Measurements from ENCODE around the gene PAOX.

The PAOX gene

GRCh38 chr10:133359972-133360610, 19.0 kb upstream of the PAOX start:
- peak overlapping the region; percentile 97 for H3K27ac ChIP-seq
- TF ChIP-seq ZFX (IDR thresholded peaks at IDR 0.05; ENCODE audit: borderline replicate concordance), result no peak
- TF ChIP-seq, protein P1, sequence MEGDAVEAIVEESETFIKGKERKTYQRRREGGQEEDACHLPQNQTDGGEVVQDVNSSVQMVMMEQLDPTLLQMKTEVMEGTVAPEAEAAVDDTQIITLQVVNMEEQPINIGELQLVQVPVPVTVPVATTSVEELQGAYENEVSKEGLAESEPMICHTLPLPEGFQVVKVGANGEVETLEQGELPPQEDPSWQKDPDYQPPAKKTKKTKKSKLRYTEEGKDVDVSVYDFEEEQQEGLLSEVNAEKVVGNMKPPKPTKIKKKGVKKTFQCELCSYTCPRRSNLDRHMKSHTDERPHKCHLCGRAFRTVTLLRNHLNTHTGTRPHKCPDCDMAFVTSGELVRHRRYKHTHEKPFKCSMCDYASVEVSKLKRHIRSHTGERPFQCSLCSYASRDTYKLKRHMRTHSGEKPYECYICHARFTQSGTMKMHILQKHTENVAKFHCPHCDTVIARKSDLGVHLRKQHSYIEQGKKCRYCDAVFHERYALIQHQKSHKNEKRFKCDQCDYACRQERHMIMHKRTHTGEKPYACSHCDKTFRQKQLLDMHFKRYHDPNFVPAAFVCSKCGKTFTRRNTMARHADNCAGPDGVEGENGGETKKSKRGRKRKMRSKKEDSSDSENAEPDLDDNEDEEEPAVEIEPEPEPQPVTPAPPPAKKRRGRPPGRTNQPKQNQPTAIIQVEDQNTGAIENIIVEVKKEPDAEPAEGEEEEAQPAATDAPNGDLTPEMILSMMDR (IDR thresholded peaks at IDR 0.05), result no peak

GRCh38 chr10:133361227-133361626, 17.8 kb upstream of the PAOX start:
- no peak for TF ChIP-seq ZFX (IDR thresholded peaks at IDR 0.05; ENCODE audit: borderline replicate concordance)
- TF ChIP-seq, protein P1 (IDR thresholded peaks at IDR 0.05), result no peak
- H3K27ac ChIP-seq, result peak overlapping the region; percentile 97

- TF ChIP-seq, protein P1 (IDR thresholded peaks at IDR 0.05), result no peak
- TF ChIP-seq ZFX (IDR thresholded peaks at IDR 0.05; ENCODE audit: borderline replicate concordance), result no peak
Observed at GRCh38 chr10:133361773-133362441, 17.2 kb upstream of the PAOX start.

DNA sequence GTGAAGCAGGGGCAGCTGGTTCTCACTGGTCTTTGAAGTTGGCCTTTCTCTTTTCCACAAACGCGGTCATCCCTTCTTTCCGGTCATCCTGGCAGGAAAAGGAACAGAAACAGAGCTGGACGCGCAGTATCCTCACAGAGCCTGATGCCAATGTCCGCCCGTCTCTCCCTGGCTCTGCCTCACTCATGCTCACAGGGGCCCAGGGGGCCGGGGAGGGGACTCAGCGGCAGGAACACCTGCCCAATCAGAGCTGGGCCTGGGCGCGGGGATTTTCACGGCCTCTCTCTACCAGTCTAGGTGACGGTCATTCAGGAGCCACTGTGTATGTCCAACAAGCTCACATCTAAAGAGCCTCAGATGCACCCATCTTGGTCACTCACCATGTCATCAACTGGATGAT, 16.2 kb upstream of the PAOX start:
- TF ChIP-seq, protein P1 (IDR thresholded peaks at IDR 0.05), result no peak
- no peak for TF ChIP-seq ZFX (IDR thresholded peaks at IDR 0.05; ENCODE audit: borderline replicate concordance)
- H3K27ac ChIP-seq, result peak overlapping the region; percentile 97; the same call in 1 of the 2 replicates

More at GRCh38 chr10:133361773-133362441, 17.2 kb upstream of the PAOX start:
- peak overlapping the region; percentile 97 for H3K27ac ChIP-seq

- H3K27ac ChIP-seq, result 0 out of 2 replicates have a peak overlapping the region, but pooled peaks have one; percentile 5
- TF ChIP-seq, protein P1 (IDR thresholded peaks at IDR 0.05), result no peak
- no peak for TF ChIP-seq ZFX (IDR thresholded peaks at IDR 0.05; ENCODE audit: borderline replicate concordance)
Observed at GRCh38 chr10:133364645-133365431, 14.2 kb upstream of the PAOX start.

DNA sequence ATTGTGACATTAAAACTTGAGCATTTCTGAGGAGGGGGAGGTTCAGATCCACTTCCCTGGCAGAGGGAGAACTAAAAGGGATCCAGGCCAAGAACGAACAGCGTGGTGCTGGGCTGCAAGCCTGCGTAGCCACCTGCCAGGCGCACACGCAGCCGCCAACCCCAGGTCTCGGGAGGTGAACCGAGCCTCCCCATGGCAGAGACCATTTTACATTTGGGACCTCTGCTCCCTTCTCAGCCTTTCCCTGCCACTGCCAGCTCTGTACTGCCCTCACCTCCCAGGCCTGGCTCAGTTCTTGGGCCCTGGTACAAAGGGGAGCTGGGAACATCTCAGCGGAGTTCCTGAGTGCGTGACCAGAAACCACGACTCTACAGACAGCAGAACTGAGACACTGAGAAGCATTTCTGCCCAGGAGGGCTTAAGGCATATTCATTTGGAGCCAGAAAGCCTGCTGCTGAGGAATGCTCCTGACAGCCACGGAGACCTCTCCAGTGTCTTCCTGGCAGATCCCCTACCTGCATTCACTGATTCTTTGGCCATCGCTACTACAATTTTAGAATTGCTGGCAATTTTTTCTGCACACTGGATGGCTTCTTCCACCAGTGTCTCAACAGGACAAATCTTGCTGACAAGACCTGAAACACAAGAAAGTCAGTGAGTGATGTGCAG, 13.5 kb upstream of the PAOX start:
- no peak overlapping the region for H3K27ac ChIP-seq
- TF ChIP-seq, protein P1 (IDR thresholded peaks at IDR 0.05), result no peak
- no peak for TF ChIP-seq ZFX (IDR thresholded peaks at IDR 0.05; ENCODE audit: borderline replicate concordance)

Data from 22Rv1 (cell line).